Parathyroid adenoma (tissue), 2 donors: ENCODE results near the gene GALK2.
A peak's percentile ranks its signal among the peaks of the same experiment; 100 is the strongest.

ENCODE experiments used
- H2AFZ ChIP-seq: fragments of 300-600 bp; sonication (generic); one replicate; pipeline ENCODE4 v1.7.0; 2017; ENCODE audit warnings: antibody characterized with exemption, mild to moderate bottlenecking
- H3K27ac ChIP-seq: fragments of 300-600 bp; sonication (generic); one replicate; pipeline ENCODE4 v1.7.0; 2017
- H3K27me3 ChIP-seq: fragments of 300-600 bp; sonication (generic); one replicate; pipeline ENCODE4 v1.7.0; 2017; ENCODE audit warnings: low read length; ENCODE audit not compliant: control insufficient read depth, insufficient read depth
- H3K36me3 ChIP-seq: fragments of 300-600 bp; sonication (generic); one replicate; pipeline ENCODE4 v1.7.0; 2017; ENCODE audit warnings: low read length; ENCODE audit not compliant: control insufficient read depth, insufficient read depth
- H3K4me1 ChIP-seq: fragments of 300-600 bp; sonication (generic); one replicate; pipeline ENCODE4 v1.7.0; 2017; ENCODE audit warnings: control low read depth
- H3K4me2 ChIP-seq: fragments of 300-600 bp; sonication (generic); one replicate; pipeline ENCODE4 v1.7.0; 2017; ENCODE audit warnings: low read length
- H3K4me3 ChIP-seq: fragments of 300-600 bp; sonication (generic); one replicate; pipeline ENCODE4 v1.7.0; 2017; ENCODE audit warnings: low read depth, low read length
- H3K79me2 ChIP-seq: fragments of 300-600 bp; sonication (generic); one replicate; pipeline ENCODE4 v1.7.0; 2017; ENCODE audit warnings: control low read depth
- H3K9ac ChIP-seq: fragments of 300-600 bp; sonication (generic); one replicate; pipeline ENCODE4 v1.7.0; 2017; ENCODE audit warnings: mild to moderate bottlenecking
- H3K9me3 ChIP-seq: fragments of 300-600 bp; sonication (generic); one replicate; pipeline ENCODE4 v1.7.0; 2017; ENCODE audit warnings: low read length; ENCODE audit not compliant: control insufficient read depth
- TF ChIP-seq, protein P1 (sequence below): fragments of 300-600 bp; sonication (generic); IDR thresholded peaks from one replicate; pipeline ENCODE4 v1.7.0; 2017; ENCODE audit warnings: antibody characterized with exemption, mild to moderate bottlenecking
- donor health status: primary hyperparathyroidism.

GALK2 gene

DNA sequence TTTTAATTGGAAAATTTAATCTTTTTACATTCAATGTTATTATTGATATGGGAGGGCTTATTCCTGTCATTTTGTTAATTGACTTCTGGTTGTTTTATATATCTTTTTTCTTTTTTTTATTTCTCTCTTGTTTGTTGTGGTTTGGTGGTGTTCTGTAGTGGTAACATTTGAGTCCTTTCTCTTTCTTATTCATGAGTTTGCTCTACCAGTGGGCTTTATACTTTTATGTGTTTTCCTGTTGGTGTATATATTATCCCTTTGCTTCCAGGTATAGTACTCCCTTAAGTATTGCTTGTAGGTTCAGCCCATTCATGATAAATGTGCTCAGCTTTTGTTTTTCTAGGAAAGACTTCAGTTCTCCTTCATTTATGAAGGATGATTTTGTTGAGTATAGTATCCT is 57.6 kb downstream of the GALK2 start:
- TF ChIP-seq, protein P1, sequence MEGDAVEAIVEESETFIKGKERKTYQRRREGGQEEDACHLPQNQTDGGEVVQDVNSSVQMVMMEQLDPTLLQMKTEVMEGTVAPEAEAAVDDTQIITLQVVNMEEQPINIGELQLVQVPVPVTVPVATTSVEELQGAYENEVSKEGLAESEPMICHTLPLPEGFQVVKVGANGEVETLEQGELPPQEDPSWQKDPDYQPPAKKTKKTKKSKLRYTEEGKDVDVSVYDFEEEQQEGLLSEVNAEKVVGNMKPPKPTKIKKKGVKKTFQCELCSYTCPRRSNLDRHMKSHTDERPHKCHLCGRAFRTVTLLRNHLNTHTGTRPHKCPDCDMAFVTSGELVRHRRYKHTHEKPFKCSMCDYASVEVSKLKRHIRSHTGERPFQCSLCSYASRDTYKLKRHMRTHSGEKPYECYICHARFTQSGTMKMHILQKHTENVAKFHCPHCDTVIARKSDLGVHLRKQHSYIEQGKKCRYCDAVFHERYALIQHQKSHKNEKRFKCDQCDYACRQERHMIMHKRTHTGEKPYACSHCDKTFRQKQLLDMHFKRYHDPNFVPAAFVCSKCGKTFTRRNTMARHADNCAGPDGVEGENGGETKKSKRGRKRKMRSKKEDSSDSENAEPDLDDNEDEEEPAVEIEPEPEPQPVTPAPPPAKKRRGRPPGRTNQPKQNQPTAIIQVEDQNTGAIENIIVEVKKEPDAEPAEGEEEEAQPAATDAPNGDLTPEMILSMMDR: no peak
- Histone ChIP-seq H3K79me2 (peaks cover 11% of the 10 kb centered on the region), H3K36me3 (no peaks in the 10 kb centered on the region), H3K27ac (no peak overlapping the region), H2AFZ (no peak overlapping the region), H3K4me3 (no peak overlapping the region), H3K9me3 (no peaks in the 10 kb centered on the region), H3K27me3 (no peaks in the 10 kb centered on the region), H3K4me1 (no peaks in the 10 kb centered on the region), H3K9ac (no peak overlapping the region), H3K4me2 (no peak overlapping the region)

DNA sequence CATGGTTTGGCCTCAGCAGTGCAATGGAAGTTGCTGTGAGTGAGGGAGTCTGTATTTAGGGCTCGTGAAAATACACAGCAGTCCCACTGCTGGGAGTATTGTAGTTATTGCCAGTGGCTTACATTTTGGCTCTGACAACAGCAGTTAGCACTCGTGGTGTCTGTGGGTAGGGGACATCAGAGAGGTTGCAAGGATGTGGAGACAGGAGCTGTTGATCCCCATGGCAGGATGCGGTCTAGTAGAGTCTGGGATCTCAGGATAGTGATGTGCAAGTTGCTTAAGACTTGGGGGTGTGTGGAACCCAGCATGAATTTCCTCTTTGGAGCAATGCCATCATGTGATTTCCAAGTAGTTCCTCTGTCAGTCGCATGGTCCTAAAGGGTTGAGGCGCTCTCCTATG is 59.9 kb downstream of the GALK2 start:
- H3K36me3 ChIP-seq: no peaks in the 10 kb centered on the region
- H3K4me2 ChIP-seq: no peak overlapping the region
- TF ChIP-seq, protein P1: no peak
- no peak overlapping the region for H3K27ac ChIP-seq
- no peaks in the 10 kb centered on the region for H3K27me3 ChIP-seq
- no peak overlapping the region for H3K4me3 ChIP-seq
- H2AFZ ChIP-seq: no peak overlapping the region
- H3K79me2 ChIP-seq: peaks cover 6% of the 10 kb centered on the region
- no peaks in the 10 kb centered on the region for H3K4me1 ChIP-seq
- H3K9ac ChIP-seq: no peak overlapping the region
- no peaks in the 10 kb centered on the region for H3K9me3 ChIP-seq

DNA sequence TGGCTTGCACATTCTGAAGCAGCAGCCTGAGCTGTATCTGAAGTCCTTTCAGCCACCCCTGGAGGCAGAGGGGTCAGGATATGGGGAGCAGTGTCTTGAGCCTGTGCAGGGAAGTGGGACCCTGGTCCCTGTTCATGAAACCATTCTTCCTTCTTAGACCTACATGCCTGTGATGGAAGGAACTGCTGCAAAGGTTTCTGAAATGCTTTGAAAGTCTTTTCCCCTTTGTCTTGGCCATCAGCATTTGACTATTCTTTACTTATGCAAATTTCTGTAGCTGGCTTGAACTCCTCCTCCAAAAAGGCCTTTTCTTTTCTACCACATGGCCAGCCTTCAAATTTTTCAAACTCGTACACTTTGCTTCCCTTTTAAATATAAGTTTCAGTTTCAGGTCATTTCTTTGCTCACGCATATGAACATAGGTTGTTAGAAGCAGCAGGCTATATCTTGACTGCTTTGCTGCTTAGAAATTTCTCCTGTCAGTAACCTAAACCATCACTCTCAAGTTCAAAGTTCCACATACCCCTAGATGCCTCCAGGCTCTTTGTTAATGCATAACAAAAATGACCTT is 62.3 kb downstream of the GALK2 start:
- no peaks in the 10 kb centered on the region for H3K36me3 ChIP-seq
- H3K9me3 ChIP-seq: no peaks in the 10 kb centered on the region
- H3K79me2 ChIP-seq: peaks cover 6% of the 10 kb centered on the region
- H3K9ac ChIP-seq: no peak overlapping the region
- H3K4me3 ChIP-seq: no peak overlapping the region
- no peaks in the 10 kb centered on the region for H3K4me1 ChIP-seq
- no peak overlapping the region for H3K4me2 ChIP-seq
- TF ChIP-seq, protein P1: no peak
- no peak overlapping the region for H3K27ac ChIP-seq
- no peak overlapping the region for H2AFZ ChIP-seq
- H3K27me3 ChIP-seq: no peaks in the 10 kb centered on the region

DNA sequence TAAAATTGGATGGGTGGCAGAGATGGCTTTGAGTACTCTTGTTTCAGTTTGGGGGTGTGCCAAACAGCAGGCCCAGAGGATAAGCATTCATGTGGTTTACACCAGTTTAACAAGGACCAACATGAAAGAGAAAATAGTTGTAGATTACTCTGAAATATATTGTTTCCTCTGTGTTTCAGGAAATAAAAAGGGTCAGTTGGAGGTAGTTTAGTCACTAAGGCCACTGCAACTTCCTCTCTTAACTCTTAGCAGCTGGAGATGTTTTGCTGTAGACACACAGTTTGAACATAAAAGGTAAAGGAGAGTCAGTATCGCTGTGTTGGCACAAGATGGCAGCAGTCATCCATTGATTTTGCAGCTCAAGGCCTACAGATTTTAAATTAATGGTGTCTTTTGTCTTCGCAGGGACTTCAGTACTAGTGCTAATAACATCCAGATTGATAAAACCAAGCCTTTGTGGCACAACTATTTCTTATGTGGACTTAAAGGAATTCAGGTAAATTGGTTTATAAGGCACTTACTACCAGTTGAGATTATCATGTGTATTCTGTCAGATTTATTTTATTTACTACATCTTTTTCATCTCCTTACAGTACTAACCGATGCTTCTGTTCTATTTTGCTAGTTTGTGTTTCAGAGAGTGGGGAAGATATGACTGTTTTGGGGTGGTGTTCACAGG is 65.5 kb downstream of the GALK2 start:
- H3K4me1 ChIP-seq: no peaks in the 10 kb centered on the region
- TF ChIP-seq, protein P1: peak; percentile 49
- H3K27ac ChIP-seq: no peak overlapping the region
- H2AFZ ChIP-seq: no peak overlapping the region
- H3K36me3 ChIP-seq: no peaks in the 10 kb centered on the region
- H3K27me3 ChIP-seq: no peaks in the 10 kb centered on the region
- no peaks in the 10 kb centered on the region for H3K79me2 ChIP-seq
- H3K4me2 ChIP-seq: no peak overlapping the region
- H3K9me3 ChIP-seq: no peaks in the 10 kb centered on the region
- H3K4me3 ChIP-seq: no peak overlapping the region
- no peak overlapping the region for H3K9ac ChIP-seq

DNA sequence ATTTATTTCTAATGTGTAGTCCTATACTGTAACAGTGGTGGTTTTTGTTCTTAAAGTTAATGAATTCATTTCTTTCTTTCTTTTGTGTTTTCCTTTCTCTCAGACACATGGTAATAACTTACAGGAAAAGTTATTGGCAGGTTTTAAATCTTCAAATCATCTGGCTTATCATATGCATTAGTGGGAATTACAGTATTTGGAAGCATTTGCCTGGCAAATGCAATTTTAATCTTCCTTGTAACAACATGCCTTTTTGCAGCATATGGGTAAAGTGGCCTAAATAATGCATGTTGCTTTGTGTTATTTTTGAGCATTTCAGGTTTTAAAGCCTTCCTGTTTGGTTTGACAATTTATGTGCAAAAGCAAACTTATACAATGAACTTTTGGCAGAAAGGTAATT is 66.8 kb downstream of the GALK2 start:
- H3K4me1 ChIP-seq: no peaks in the 10 kb centered on the region

More for the DNA sequence above, 66.8 kb downstream of the GALK2 start:
- H3K36me3 ChIP-seq: no peaks in the 10 kb centered on the region
- no peaks in the 10 kb centered on the region for H3K9me3 ChIP-seq
- no peak overlapping the region for H3K9ac ChIP-seq
- no peak overlapping the region for H3K4me2 ChIP-seq
- H3K79me2 ChIP-seq: no peaks in the 10 kb centered on the region
- no peaks in the 10 kb centered on the region for H3K27me3 ChIP-seq
- no peak overlapping the region for H3K27ac ChIP-seq
- H3K4me3 ChIP-seq: no peak overlapping the region
- no peak overlapping the region for H2AFZ ChIP-seq
- TF ChIP-seq, protein P1: no peak
